Activated T-helper 1 cell treated with anti-CD3 and anti-CD28 coated beads, Interleukin-12 subunit alpha, Interleukin-12 subunit beta, Interleukin-2, Interleukin-4 antibody, amounts not matched to agents 30 ng/mL and 10 ng/mL and 1 ng/mL, durations not matched to agents 14 hours and 24 hours and 36 hours (primary cell): ENCODE measurements around the gene OR4N2. TPM values are rescaled to one million over a fixed set of nuclear protein-coding genes. Genes with fewer than 3 reads are reported as not detected.

ENCODE experiments used
- DNase-seq: peaks from one replicate; pipeline ENCODE4 v3.0.0; 2021; ENCODE audit warnings: low spot score
- H3K27ac Mint-ChIP-seq: one replicate; pipeline ENCODE4 v1.8.0; 2021; ENCODE audit warnings: mild to moderate bottlenecking, mixed read lengths
- H3K27me3 Mint-ChIP-seq: one replicate; pipeline ENCODE4 v1.8.0; 2022; ENCODE audit warnings: mild to moderate bottlenecking, moderate library complexity, mixed read lengths; ENCODE audit not compliant: insufficient read depth
- H3K36me3 Mint-ChIP-seq: one replicate; pipeline ENCODE4 v1.8.0; 2021; ENCODE audit warnings: low read depth, mixed read lengths
- H3K4me1 Mint-ChIP-seq: one replicate; pipeline ENCODE4 v1.8.0; 2021; ENCODE audit warnings: low read depth, mixed read lengths
- H3K4me3 Mint-ChIP-seq: one replicate; pipeline ENCODE4 v1.8.0; 2021; ENCODE audit warnings: mild to moderate bottlenecking, moderate library complexity, mixed read lengths
- H3K9me3 Mint-ChIP-seq: one replicate; pipeline ENCODE4 v1.8.0; 2021; ENCODE audit warnings: mixed read lengths
- intact Hi-C: fragments of 100-400 bp; cut with micrococcal nuclease; formaldehyde crosslinking; loops from one replicate; pipeline ENCODE4 v1.15.1; 2024
- total RNA-seq: library from RNA; stranded (reverse); gene quantifications from 2 replicates; pipeline ENCODE4 v1.2.3, GENCODE V29; 2022

The OR4N2 gene
- total RNA-seq, 1 donor from 2014 or later = not detected

GRCh38 chr14:19874842-19875241 is 71.3 kb downstream of the OR4N2 start, which contains the start of gene OR4K2:
Gene OR4K2 (plus strand): TSS chr14:19875142. CDS start chr14:19876268, 1,126 bp downstream.
- intact Hi-C loops = no loop called here
- H3K9me3 Mint-ChIP-seq = no peaks in the 10 kb centered on the region

GRCh38 chr14:19878029-19878642 is 74.6 kb downstream of the OR4N2 start:
- H3K9me3 Mint-ChIP-seq = no peaks in the 10 kb centered on the region
- intact Hi-C loops = no loop called here
- no peaks in the 10 kb centered on the region for H3K27me3 Mint-ChIP-seq
- H3K36me3 Mint-ChIP-seq = no peaks in the 10 kb centered on the region
- no peak overlapping the region for H3K4me3 Mint-ChIP-seq
- H3K27ac Mint-ChIP-seq = no peak overlapping the region
- no peak for DNase-seq
- H3K4me1 Mint-ChIP-seq = no peaks in the 10 kb centered on the region

More at GRCh38 chr14:19874842-19875241, 71.3 kb downstream of the OR4N2 start, which contains the start of gene OR4K2:
- Mint-ChIP-seq H3K36me3 (no peaks in the 10 kb centered on the region), H3K4me1 (no peaks in the 10 kb centered on the region), H3K27me3 (no peaks in the 10 kb centered on the region), H3K4me3 (no peak within 1 kb of the TSS), H3K27ac (no peak within 1 kb of the TSS)
- DNase-seq = no peak

Other genes with a start within 250 kb of the OR4N2 start
- not detected in 2 replicates for gene OR11H2, start 89.9 kb upstream of the OR4N2 start, total RNA-seq
- gene OR4Q3, start 60.2 kb upstream of the OR4N2 start, total RNA-seq = not detected in 2 replicates
- not detected in 2 replicates for gene OR4M1, start 30.3 kb upstream of the OR4N2 start, total RNA-seq
- gene OR4K2, start 71.4 kb downstream of the OR4N2 start, total RNA-seq = not detected in 2 replicates
- not detected in 2 replicates for gene OR4K5, start 116.8 kb downstream of the OR4N2 start, total RNA-seq
- gene OR4K1, start 127.1 kb downstream of the OR4N2 start, total RNA-seq = not detected in 2 replicates
- gene OR4K15, start 171.8 kb downstream of the OR4N2 start, total RNA-seq = not detected in 2 replicates
- not detected in 2 replicates for gene OR4Q2, start 198.4 kb downstream of the OR4N2 start, total RNA-seq
- not detected in 2 replicates for gene OR4K14, start 215.5 kb downstream of the OR4N2 start, total RNA-seq
- not detected in 2 replicates for gene OR4K13, start 232.3 kb downstream of the OR4N2 start, total RNA-seq